Spinal cord (tissue), 10 donors: ENCODE results near the gene EXOG. TPM values are rescaled to one million over a fixed set of nuclear protein-coding genes. Genes with fewer than 3 reads are reported as not detected.

Experiments
- DNase-seq, 6 donors: peaks; one replicate each; pipeline versions ENCODE4 v3.0.0 to v3.0.0-alpha.2; 2013 to 2015; ENCODE audit warnings: low spot score in 6 of 6, low read depth in 4 of 6
- H3K27ac ChIP-seq: one replicate; pipeline ENCODE4 v1.5.1; 2013; ENCODE audit warnings: low read depth, low read length, control low read depth
- H3K27me3 ChIP-seq: one replicate; pipeline ENCODE4 v1.6.1; 2013; ENCODE audit warnings: low read length; ENCODE audit not compliant: control insufficient read depth, insufficient read depth
- H3K36me3 ChIP-seq: one replicate; pipeline ENCODE4 v1.6.1; 2013; ENCODE audit warnings: low read length; ENCODE audit not compliant: control insufficient read depth, insufficient read depth
- H3K4me1 ChIP-seq: one replicate; pipeline ENCODE4 v1.6.1; 2013; ENCODE audit warnings: low read length; ENCODE audit not compliant: control insufficient read depth, insufficient read depth
- H3K4me3 ChIP-seq: one replicate; pipeline ENCODE4 v1.5.1; 2013; ENCODE audit warnings: low read depth, low read length, control low read depth
- H3K9me3 ChIP-seq: one replicate; pipeline ENCODE4 v1.6.1; 2013; ENCODE audit warnings: low read length; ENCODE audit not compliant: control insufficient read depth, insufficient read depth
- WGBS: methylation state at CpG from one replicate; pipeline ENCODE4 v1.1.5; 2013; ENCODE audit warnings: missing lambda C conversion rate; ENCODE audit not compliant: insufficient coverage; 5-methylcytosine and 5-hydroxymethylcytosine counted together
- polyA plus RNA-seq, 2 donors: library from polyadenylated mRNA; unstranded; fragments of 120-200 nt; gene quantifications; one replicate each; pipeline ENCODE4 v1.2.1, GENCODE V29; 2013; ENCODE audit not compliant: insufficient read length in 2 of 2
- total RNA-seq, 2 donors: library from RNA; depleted of rRNA in 1 of 2; stranded (reverse); fragments of 120-200 nt in 1 of 2; fragments of >200 nt in 1 of 2; gene quantifications; one replicate each; pipeline versions ENCODE4 v1.2.3 to v1.2.4, GENCODE V29; 2013 to 2014
- donor health status: healthy.

EXOG gene
- total and polyA plus RNA-seq, 4 donors = 13.3 to 24.5 (median 20.0) TPM

DNA sequence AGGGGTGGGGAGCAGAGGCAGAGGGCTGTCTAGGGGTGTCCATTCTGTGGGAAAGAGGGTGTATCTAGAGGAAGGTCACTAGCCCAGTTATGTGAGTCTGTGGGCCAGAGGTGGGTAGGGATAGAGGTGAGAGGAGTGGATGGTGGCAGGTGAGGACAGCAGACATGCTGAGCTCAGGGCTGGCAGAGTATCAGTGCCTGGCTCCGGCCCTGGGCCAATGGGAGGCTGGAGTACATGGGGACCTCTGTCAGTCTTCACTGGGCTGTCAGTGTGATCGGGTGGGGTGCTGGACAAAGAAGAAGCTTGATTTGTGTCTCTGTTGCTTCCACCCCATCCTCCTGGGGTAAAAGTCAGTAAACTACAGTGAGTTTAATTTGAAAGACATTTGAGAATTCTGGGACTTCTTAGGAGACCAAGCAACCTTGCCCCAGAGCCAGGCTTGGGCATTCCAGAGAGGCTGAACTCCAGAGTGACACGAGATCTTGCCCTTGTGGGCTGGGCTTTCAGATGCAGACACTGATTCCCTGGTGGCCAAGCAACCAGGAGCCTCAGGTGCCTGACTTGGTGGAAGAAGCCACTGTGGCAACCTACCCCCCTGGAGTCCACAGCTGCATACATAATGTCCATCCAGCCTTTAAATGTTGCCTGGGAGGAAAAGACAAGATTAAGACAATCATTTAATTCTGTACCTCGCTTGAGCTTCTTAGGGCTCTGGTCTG is 60.7 kb downstream of the EXOG start:
- DNase-seq = no peak
- Histone ChIP-seq H3K27me3 (no peaks in the 10 kb centered on the region), H3K9me3 (no peaks in the 10 kb centered on the region), H3K27ac (no peak overlapping the region), H3K4me1 (no peaks in the 10 kb centered on the region), H3K4me3 (no peak overlapping the region), H3K36me3 (no peaks in the 10 kb centered on the region)
- WGBS = 71% methylated on average over 2 of the region's 4 CpGs

DNA sequence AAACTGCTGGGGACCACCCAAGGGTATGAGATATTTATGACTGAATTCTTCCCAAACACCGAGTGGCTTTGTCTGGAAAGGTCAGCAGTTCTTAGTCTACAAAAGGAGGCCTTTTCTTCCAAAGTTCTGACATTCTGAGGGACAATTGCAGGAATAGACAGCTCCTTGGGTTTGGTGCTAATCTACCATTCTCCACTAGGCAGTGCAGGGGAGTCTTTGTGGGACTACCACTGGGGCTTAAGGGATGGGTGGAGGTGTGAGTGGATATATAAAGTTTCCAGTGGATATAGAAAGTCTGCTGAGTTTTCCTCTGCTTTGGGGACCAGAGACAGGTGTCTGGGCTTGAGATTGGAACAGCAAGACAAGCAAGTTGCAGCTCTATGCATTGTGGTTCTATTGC is 62.7 kb downstream of the EXOG start:
- no peak for DNase-seq
- Histone ChIP-seq H3K27me3 (no peaks in the 10 kb centered on the region), H3K4me1 (no peaks in the 10 kb centered on the region), H3K36me3 (peaks cover 3% of the 10 kb centered on the region), H3K27ac (no peak overlapping the region), H3K4me3 (no peak overlapping the region), H3K9me3 (no peaks in the 10 kb centered on the region)
- WGBS = 57% methylated on average over 1 of the region's 1 CpG

DNA sequence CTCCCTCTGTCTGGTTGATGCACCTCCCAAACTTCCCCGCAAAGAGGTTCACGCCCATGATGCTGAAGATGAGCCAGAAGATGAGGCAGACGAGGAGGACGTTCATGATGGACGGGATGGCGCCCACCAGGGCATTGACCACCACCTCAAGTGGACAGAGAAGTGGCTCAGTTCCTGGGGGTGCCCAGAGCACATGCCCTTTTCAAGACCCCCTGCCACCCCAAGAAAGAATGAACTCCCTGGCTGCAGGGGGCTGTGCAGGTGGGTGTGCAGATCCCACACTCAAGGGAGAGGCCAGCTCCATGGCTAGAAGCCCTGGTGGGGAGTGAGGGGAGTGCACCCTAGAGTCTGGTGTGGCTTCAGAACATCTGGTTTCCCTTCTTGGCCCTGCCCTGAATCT is 64.1 kb downstream of the EXOG start:
- H3K36me3 ChIP-seq = peaks cover 3% of the 10 kb centered on the region
- WGBS = 92% methylated on average over 6 of the region's 6 CpGs
- no peak for DNase-seq

DNA sequence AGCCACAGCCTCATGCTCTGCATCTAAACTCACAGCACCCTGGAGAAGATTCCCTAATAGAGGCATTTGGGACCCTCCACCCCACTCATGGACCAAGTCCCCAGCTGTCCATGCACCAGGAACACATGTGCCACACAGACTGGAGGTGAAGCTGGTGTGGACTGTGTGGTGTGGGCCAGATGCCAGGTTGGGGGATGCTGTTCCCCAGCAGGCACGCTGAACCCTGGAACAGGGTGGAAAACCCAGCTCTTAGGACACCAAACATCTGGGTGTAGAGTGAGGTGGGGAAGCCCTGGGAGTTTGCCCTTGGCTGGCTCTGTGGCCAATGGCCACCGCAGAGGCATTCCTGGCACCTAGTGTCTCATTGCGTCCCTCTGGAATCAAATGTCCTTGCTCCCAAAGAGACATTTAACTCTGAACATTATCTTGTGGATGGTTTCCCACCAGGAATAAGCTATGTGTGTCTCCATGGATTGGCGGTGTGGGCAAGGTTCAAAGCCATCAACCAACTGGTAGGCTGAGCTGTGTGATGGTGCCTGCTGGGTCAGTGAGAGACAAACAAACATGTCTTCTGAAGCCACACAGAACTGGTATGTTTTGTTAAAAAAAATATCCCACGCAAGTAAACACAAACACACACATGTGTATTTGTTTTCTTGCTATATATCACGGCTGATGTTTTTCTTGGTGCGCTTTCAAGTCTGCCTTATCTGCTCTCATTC is 65.0 kb downstream of the EXOG start:
- H3K27me3 ChIP-seq = no peaks in the 10 kb centered on the region
- DNase-seq = no peak
- WGBS = 100% methylated on average over 1 of the region's 7 CpGs
- H3K4me1 ChIP-seq = no peaks in the 10 kb centered on the region
- H3K4me3 ChIP-seq = no peak overlapping the region
- peaks cover 3% of the 10 kb centered on the region for H3K36me3 ChIP-seq
- H3K27ac ChIP-seq = no peak overlapping the region
- H3K9me3 ChIP-seq = no peaks in the 10 kb centered on the region

More for the DNA sequence above, 64.1 kb downstream of the EXOG start:
- H3K4me3 ChIP-seq = no peak overlapping the region
- no peaks in the 10 kb centered on the region for H3K27me3 ChIP-seq
- H3K9me3 ChIP-seq = no peaks in the 10 kb centered on the region
- no peak overlapping the region for H3K27ac ChIP-seq
- H3K4me1 ChIP-seq = no peaks in the 10 kb centered on the region

DNA sequence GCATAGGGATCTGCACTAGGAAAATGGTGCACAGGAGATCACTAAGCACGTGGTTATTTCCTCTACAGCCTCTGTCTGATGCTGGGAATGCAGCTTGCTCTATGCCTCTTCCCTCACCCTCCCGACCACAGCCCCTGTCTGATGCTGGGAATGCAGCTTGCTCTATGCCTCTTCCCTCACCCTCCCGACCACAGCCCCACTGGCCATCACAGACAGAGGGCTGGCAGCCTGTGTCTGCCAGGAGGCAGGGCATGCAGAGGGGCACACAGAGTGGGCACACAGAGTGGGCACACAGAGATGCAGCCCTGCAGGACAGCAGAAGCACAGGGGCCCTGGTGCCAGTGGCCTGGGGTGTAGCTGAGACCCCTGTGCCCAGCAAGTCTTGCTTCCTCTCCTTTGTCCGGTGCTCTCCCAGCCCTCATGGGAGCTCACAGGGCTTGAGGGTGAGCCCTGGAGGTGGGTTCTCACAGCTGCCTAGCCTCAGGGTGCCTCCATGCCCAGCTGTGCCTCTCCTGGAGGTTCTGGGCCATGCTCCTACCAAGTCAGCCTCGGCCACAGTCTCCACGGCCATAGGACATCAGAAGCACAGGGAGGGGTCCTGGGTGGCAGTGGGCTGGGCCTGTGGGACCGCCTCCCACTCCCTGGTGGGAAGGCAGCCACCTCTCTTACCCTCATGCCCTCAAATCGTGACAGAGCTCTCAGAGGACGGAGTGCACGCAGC is 65.8 kb downstream of the EXOG start:
- Histone ChIP-seq H3K36me3 (peaks cover 3% of the 10 kb centered on the region), H3K9me3 (no peaks in the 10 kb centered on the region), H3K4me3 (no peak overlapping the region), H3K4me1 (no peaks in the 10 kb centered on the region), H3K27me3 (no peaks in the 10 kb centered on the region), H3K27ac (no peak overlapping the region)
- 86% methylated on average over 8 of the region's 10 CpGs for WGBS
- no peak for DNase-seq

DNA sequence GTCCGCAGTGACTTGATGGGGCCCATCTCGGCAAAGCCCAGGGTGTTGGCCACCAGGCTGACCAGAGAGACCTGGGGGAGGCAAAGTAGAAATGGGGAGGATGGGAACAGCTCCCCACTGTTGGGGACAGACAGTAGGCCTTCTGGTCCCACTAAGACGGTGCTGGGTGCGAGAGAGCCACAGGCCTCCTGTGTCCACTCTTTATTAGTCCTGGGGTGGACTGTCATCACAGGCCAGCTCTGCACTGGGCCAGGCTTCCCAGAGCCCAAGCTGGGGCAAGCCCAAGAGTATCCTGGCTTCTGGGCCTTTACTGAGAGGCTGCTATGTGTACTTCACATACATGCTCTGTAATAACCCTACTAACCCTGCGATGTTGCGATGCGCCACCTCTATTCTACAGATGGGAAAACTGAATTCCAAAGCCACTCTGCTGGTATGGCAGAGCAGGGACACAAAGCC is 66.4 kb downstream of the EXOG start:
- Histone ChIP-seq H3K9me3 (no peaks in the 10 kb centered on the region), H3K4me3 (no peak overlapping the region), H3K36me3 (peaks cover 3% of the 10 kb centered on the region), H3K4me1 (no peaks in the 10 kb centered on the region), H3K27ac (no peak overlapping the region), H3K27me3 (no peaks in the 10 kb centered on the region)
- 100% methylated on average over 7 of the region's 7 CpGs for WGBS
- DNase-seq = no peak

DNA sequence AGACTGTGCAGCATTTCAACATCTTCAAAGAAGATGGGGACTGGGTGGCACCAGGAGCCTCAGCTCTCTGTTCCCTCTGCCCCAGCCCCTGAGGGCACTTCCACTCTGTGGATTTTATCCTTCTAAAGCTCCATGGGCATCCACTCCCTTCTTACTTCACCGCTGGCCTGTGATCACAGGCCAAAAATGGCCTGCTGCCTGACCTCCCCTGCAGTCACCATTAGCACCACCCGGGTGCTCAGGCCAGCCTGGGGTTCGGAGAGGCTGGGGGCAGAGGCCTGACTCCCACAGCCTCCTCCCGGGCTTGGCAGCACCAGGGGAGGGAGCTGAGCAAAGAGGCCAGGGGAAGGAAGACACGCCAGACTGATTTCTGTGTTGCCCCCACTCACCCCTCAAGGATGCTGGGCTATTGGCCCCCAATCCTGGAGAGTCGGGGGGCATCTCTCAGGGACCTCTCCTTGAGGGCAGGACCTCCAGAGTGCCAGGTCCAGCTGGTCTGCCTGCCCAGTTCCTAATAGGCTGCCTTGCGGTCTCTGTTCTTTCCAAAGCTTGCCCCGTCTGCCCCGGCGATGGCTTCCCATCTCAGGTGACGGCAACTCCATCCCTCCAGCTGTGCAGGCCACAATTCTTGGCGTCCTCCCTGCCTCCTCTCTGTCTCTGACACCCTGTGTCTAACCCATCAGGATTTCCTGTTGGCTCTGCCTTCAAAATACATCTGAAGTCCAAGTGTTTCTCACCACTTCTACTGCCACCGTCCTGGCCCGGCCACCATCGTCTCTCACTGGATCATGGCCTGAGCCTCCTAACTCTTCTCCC is 67.1 kb downstream of the EXOG start:
- Histone ChIP-seq H3K4me3 (no peak overlapping the region), H3K4me1 (no peaks in the 10 kb centered on the region), H3K27ac (no peak overlapping the region), H3K36me3 (peaks cover 3% of the 10 kb centered on the region), H3K9me3 (no peaks in the 10 kb centered on the region), H3K27me3 (no peaks in the 10 kb centered on the region)
- DNase-seq = no peak
- WGBS = 86% methylated on average over 13 of the region's 15 CpGs

DNA sequence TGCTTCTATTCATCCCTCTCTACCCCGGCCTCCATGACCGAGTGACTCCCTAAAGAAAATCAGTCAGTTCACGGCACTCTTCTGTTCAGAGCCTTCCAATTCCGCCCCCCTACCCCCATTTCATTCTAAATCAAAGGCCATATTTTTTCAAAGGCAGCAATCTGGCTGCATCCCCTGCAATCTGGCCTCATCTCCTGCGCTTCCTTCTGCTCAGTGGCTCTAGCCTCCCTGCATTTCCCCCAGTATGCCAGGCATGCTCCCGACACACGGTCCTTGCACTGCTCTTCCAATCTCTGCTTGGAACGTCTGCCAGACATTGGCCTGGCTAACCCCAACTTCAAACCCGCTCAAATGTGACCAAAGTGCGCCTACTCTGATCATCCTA is 67.7 kb downstream of the EXOG start:
- Histone ChIP-seq H3K9me3 (no peaks in the 10 kb centered on the region), H3K27me3 (no peaks in the 10 kb centered on the region), H3K27ac (no peak overlapping the region), H3K4me3 (no peak overlapping the region), H3K4me1 (no peaks in the 10 kb centered on the region), H3K36me3 (peaks cover 3% of the 10 kb centered on the region)
- 79% methylated on average over 9 of the region's 10 CpGs for WGBS
- DNase-seq = peak in 1 of 6 donors; percentile 82

DNA sequence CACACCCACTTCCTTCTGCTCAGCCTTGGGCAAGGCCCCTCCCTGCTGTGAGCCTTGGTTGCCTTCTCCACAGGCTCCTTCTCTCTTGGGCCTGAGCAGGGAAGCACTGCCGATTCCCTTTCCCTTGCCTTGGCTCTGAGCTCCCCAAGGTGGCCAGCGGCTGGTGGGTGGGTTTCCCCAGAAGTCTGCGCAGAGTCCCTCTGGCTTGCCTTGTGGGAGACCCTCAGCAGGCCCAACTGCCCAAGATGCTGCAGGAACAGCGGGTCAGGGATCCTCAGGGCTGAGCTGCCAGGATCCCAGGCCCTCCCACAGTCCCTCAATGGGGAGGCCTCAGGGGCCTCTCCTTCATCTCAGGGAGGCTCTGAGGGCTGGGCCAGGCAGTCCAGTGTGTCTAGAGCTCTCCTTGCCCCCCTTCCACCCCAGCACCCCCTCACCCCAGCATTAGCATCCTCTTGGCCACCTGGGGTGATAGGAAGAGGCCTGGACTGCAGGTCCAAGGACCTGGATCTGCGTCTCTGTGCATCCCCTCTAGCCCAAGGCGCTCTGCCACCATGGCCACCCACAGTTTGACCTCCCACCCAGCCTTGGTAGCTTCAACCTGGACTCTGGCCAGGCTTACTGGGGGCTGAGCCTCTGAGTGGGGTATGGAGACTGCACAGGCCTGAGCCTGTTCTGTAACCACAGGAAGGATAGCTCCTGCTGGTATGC is 68.6 kb downstream of the EXOG start:
- DNase-seq = no peak
- Histone ChIP-seq H3K36me3 (peaks cover 3% of the 10 kb centered on the region), H3K4me3 (no peak overlapping the region), H3K9me3 (no peaks in the 10 kb centered on the region), H3K4me1 (no peaks in the 10 kb centered on the region), H3K27me3 (no peaks in the 10 kb centered on the region), H3K27ac (no peak overlapping the region)
- 95% methylated on average over 6 of the region's 6 CpGs for WGBS
